HepG2 (cell line): ENCODE measurements around the gene CLEC18B.
"Not testable (repeated sequence)": the region's sequence is repeated elsewhere in the genome, so short reads cannot be mapped to it uniquely, and the experiment has no call there.

Experiments
- ARHGAP35 ChIP-seq: sonication (generic); formaldehyde crosslinking; IDR thresholded peaks from 2 replicates; pipeline ENCODE4 v1.9.0; 2022; ENCODE audit warnings: mild to moderate bottlenecking, inconsistent platforms, moderate library complexity, missing genetic modification reagents, borderline replicate concordance
- CTCF ChIP-seq: sonication (generic); formaldehyde crosslinking; IDR thresholded peaks from 2 replicates; pipeline ENCODE4 v1.5.0; 2020; ENCODE audit warnings: mild to moderate bottlenecking, missing genetic modification reagents, moderate library complexity
- EP300 ChIP-seq, 3 experiments: sonication (generic) in 1 of 3; formaldehyde crosslinking in 1 of 3; IDR thresholded peaks; 2 replicates each; pipeline versions ENCODE4 v1.5.1 to v1.6.1; 2011 to 2020; ENCODE audit warnings: low read depth in 2 of 3, low read length in 2 of 3, borderline replicate concordance in 1 of 3, improper control_type of control experiment in 1 of 3, mild to moderate bottlenecking in 1 of 3, missing genetic modification reagents in 1 of 3, moderate library complexity in 1 of 3
- HNRNPH1 ChIP-seq: fragments of 200-400 bp; formaldehyde crosslinking; optimal IDR thresholded peaks from 2 replicates; pipeline ENCODE3; 2017; ENCODE audit warnings: mild to moderate bottlenecking, low read depth, low read length
- PBX3 ChIP-seq: sonication (generic); formaldehyde crosslinking; IDR thresholded peaks from 2 replicates; pipeline ENCODE4 v1.8.1; 2023; ENCODE audit warnings: missing genetic modification reagents, inconsistent platforms, borderline replicate concordance
- RORA ChIP-seq: sonication (generic); formaldehyde crosslinking; IDR thresholded peaks from 2 replicates; pipeline ENCODE4 v1.5.0; 2020; ENCODE audit warnings: mild to moderate bottlenecking, missing genetic modification reagents, moderate library complexity
- YY1 ChIP-seq: IDR thresholded peaks from 2 replicates; pipeline ENCODE4 v1.6.1; 2011; ENCODE audit warnings: low read length, low read depth, moderate library complexity, mild to moderate bottlenecking; ENCODE audit not compliant: insufficient read depth, insufficient replicate concordance
- ZFP1 ChIP-seq: IDR thresholded peaks from 2 replicates; pipeline ENCODE4 v1.6.1; 2016
- ZHX1 ChIP-seq: sonication (generic); formaldehyde crosslinking; IDR thresholded peaks from 2 replicates; pipeline ENCODE4 v1.8.1; 2022; ENCODE audit warnings: low read depth, mild to moderate bottlenecking, missing genetic modification reagents
- ZNF274 ChIP-seq: sonication (generic); formaldehyde crosslinking; IDR thresholded peaks from 2 replicates; pipeline ENCODE4 v1.5.1; 2020; ENCODE audit warnings: mild to moderate bottlenecking, missing genetic modification reagents

- TF ChIP-seq EP300 (IDR thresholded peaks at IDR 0.05; ENCODE audit: low read depth in 2 of 2, low read length in 2 of 2); EP300 (CRISPR knock-in tag; IDR thresholded peaks at IDR 0.05; ENCODE audit: borderline replicate concordance); ZFP1 (CRISPR knock-in tag); ZHX1 (CRISPR knock-in tag); RORA; ARHGAP35; HNRNPH1; CTCF; YY1; PBX3 (CRISPR knock-in tag); ZNF274 (CRISPR knock-in tag): not testable (repeated sequence)
Measured at GRCh38 chr16:74422086-74422485, 808 bp upstream of the CLEC18B start.
